Measurements from ENCODE around the gene HLA-DMA. TPM values are rescaled to one million over a fixed set of nuclear protein-coding genes. Genes with fewer than 3 reads are reported as not detected.
A peak's percentile ranks its signal among the peaks of the same experiment; 100 is the strongest.
"Not testable (repeated sequence)": the region's sequence is repeated elsewhere in the genome, so short reads cannot be mapped to it uniquely, and the experiment has no call there.

Gene HLA-DMA
- total RNA-seq, 2 experiments from 2014 or later = 54.0 to 54.3 TPM

- Mint-ChIP-seq H3K4me1 (peaks cover 66% of the 10 kb centered on the region), H3K4me3 (no peak overlapping the region), H3K27ac (no peak overlapping the region), H3K9me3 (no peaks in the 10 kb centered on the region), H3K36me3 (ENCODE audit: low read depth) (peaks cover 11% of the 10 kb centered on the region), H3K27me3 (no peaks in the 10 kb centered on the region)
- CTCF ChIA-PET = interaction anchor here (9.0 to 13.5 kb wide), 2 partner anchors 17 to 22 kb away, joined by 181 to 259 read pairs; partner anchors contain the start of gene BRD2
- DNase-seq = no peak
- POLR2A ChIA-PET = interaction anchor here (13.5 kb wide), 1 partner anchor 20 kb away, joined by 538 read pairs; the partner anchor contains the start of gene BRD2
Observed at GRCh38 chr6:32949113-32949512, 3.8 kb downstream of the HLA-DMA start.

- Mint-ChIP-seq H3K4me1 (peaks cover 63% of the 10 kb centered on the region), H3K27ac (no peak overlapping the region), H3K27me3 (no peaks in the 10 kb centered on the region), H3K9me3 (no peaks in the 10 kb centered on the region), H3K4me3 (no peak overlapping the region), H3K36me3 (ENCODE audit: low read depth) (peaks cover 11% of the 10 kb centered on the region)
- DNase-seq = peak; percentile 51
- ChIA-PET CTCF (interaction anchor here (0.7 to 13.5 kb wide), 8 partner anchors 9 to 79 kb away, joined by 3 to 259 read pairs (median 6); partner anchors contain the start of gene BRD2), POLR2A (interaction anchor here (0.9 to 13.5 kb wide), 5 partner anchors 14 to 365 kb away, joined by 3 to 538 read pairs (median 5); partner anchors contain the start of gene BRD2)
Observed at GRCh38 chr6:32947552-32948465, 5.1 kb downstream of the HLA-DMA start.

- peaks cover 63% of the 10 kb centered on the region for H3K4me1 Mint-ChIP-seq
- no peak overlapping the region for H3K27ac Mint-ChIP-seq
Observed at GRCh38 chr6:32946893-32947292, 6.0 kb downstream of the HLA-DMA start.

GRCh38 chr6:32945953-32946352 is 6.9 kb downstream of the HLA-DMA start:
- POLR2A ChIA-PET = no interaction called here
- H3K27ac Mint-ChIP-seq = no peak overlapping the region
- H3K4me3 Mint-ChIP-seq = no peak overlapping the region

More at GRCh38 chr6:32946893-32947292, 6.0 kb downstream of the HLA-DMA start:
- H3K36me3 Mint-ChIP-seq (ENCODE audit: low read depth) = peaks cover 11% of the 10 kb centered on the region
- DNase-seq = no peak
- H3K9me3 Mint-ChIP-seq = no peaks in the 10 kb centered on the region
- H3K27me3 Mint-ChIP-seq = no peaks in the 10 kb centered on the region
- CTCF ChIA-PET = interaction anchor here (0.9 to 13.5 kb wide), 7 partner anchors 8 to 78 kb away, joined by 3 to 259 read pairs (median 8); partner anchors contain the start of gene BRD2
- no peak overlapping the region for H3K4me3 Mint-ChIP-seq
- POLR2A ChIA-PET = interaction anchor here (1.2 to 13.5 kb wide), 2 partner anchors 22 to 38 kb away, joined by 3 to 538 read pairs; partner anchors contain the start of gene BRD2

GRCh38 chr6:32945108-32945760 is 7.7 kb downstream of the HLA-DMA start:
- ChIA-PET CTCF (interaction anchor here (1.1 to 8.6 kb wide), 6 partner anchors 9 to 59 kb away, joined by 4 to 136 read pairs (median 10); partner anchors contain the start of gene HLA-DMA), POLR2A (interaction anchor here (0.5 to 8.5 kb wide), 6 partner anchors 9 to 51 kb away, joined by 3 to 303 read pairs (median 6); partner anchors contain the start of genes BRD2 and HLA-DMA)
- H3K4me1 Mint-ChIP-seq = peaks cover 74% of the 10 kb centered on the region
- no peaks in the 10 kb centered on the region for H3K27me3 Mint-ChIP-seq
- H3K4me3 Mint-ChIP-seq = no peak overlapping the region
- H3K36me3 Mint-ChIP-seq (ENCODE audit: low read depth) = peaks cover 11% of the 10 kb centered on the region
- DNase-seq = no peak
- no peaks in the 10 kb centered on the region for H3K9me3 Mint-ChIP-seq
- H3K27ac Mint-ChIP-seq = peak overlapping the region; percentile 26

More at GRCh38 chr6:32945953-32946352, 6.9 kb downstream of the HLA-DMA start:
- H3K36me3 Mint-ChIP-seq (ENCODE audit: low read depth) = peaks cover 11% of the 10 kb centered on the region
- CTCF ChIA-PET = no interaction called here
- no peaks in the 10 kb centered on the region for H3K9me3 Mint-ChIP-seq
- no peak for DNase-seq
- no peaks in the 10 kb centered on the region for H3K27me3 Mint-ChIP-seq
- peaks cover 72% of the 10 kb centered on the region for H3K4me1 Mint-ChIP-seq

GRCh38 chr6:32943864-32944649 is 8.8 kb downstream of the HLA-DMA start:
- Mint-ChIP-seq H3K4me3 (peak overlapping the region; percentile 54), H3K9me3 (no peaks in the 10 kb centered on the region), H3K27me3 (no peaks in the 10 kb centered on the region), H3K4me1 (peaks cover 71% of the 10 kb centered on the region), H3K36me3 (ENCODE audit: low read depth) (peaks cover 4% of the 10 kb centered on the region), H3K27ac (peak overlapping the region; percentile 81)
- ChIA-PET CTCF (interaction anchor here (0.6 to 8.6 kb wide), 8 partner anchors 10 to 65 kb away, joined by 3 to 136 read pairs (median 5); partner anchors contain the start of gene HLA-DMA), POLR2A (interaction anchor here (0.5 to 8.5 kb wide), 8 partner anchors 8 to 99 kb away, joined by 3 to 303 read pairs (median 6); partner anchors contain the start of genes BRD2 and HLA-DMA)
- peak; percentile 37 for DNase-seq

- ChIA-PET CTCF (interaction anchor here (0.6 to 8.6 kb wide), 9 partner anchors 9 to 306 kb away, joined by 3 to 136 read pairs (median 12); partner anchors contain the start of genes BRD2, HLA-DMA and TAP2), POLR2A (interaction anchor here (1.2 to 8.5 kb wide), 9 partner anchors 8 to 104 kb away, joined by 5 to 303 read pairs (median 10); partner anchors contain the start of genes BRD2, HLA-DMA, PSMB8 and TAP2)
- H3K27ac Mint-ChIP-seq, DNase-seq, H3K4me3 Mint-ChIP-seq, H3K27me3 Mint-ChIP-seq, H3K9me3 Mint-ChIP-seq: not testable (repeated sequence)
- Mint-ChIP-seq H3K36me3 (ENCODE audit: low read depth) (peaks cover 11% of the 10 kb centered on the region), H3K4me1 (peaks cover 61% of the 10 kb centered on the region)
Observed at GRCh38 chr6:32942555-32943123, 10.3 kb downstream of the HLA-DMA start.

- DNase-seq = peak; percentile 63
- CTCF ChIA-PET = interaction anchor here (0.7 to 8.6 kb wide), 15 partner anchors 7 to 307 kb away, joined by 3 to 136 read pairs (median 6); partner anchors contain the start of genes BRD2, HLA-DMA, PSMB8 and TAP2
- no peaks in the 10 kb centered on the region for H3K9me3 Mint-ChIP-seq
- POLR2A ChIA-PET = interaction anchor here (0.7 to 8.5 kb wide), 16 partner anchors 8 to 132 kb away, joined by 3 to 303 read pairs (median 6); partner anchors contain the start of genes BRD2, HLA-DMA, HLA-DPA1 and PSMB8
- H3K4me1 Mint-ChIP-seq = peaks cover 59% of the 10 kb centered on the region
- H3K27ac Mint-ChIP-seq = peak overlapping the region; percentile 94
- peaks cover 20% of the 10 kb centered on the region for H3K36me3 Mint-ChIP-seq (ENCODE audit: low read depth)
- H3K4me3 Mint-ChIP-seq = peak overlapping the region; percentile 82
- H3K27me3 Mint-ChIP-seq = no peaks in the 10 kb centered on the region
Observed at GRCh38 chr6:32941214-32941768, 11.6 kb downstream of the HLA-DMA start.

GRCh38 chr6:32940656-32941213 is 12.2 kb downstream of the HLA-DMA start, which contains the start of gene HLA-DMB:
Gene HLA-DMB (minus strand): TSS chr6:32941028. CDS start chr6:32940807, 221 bp downstream.
- ChIA-PET CTCF (interaction anchor here (0.6 to 8.6 kb wide), 12 partner anchors 7 to 447 kb away, joined by 3 to 136 read pairs (median 8); partner anchors contain the start of genes BRD2, HLA-DMA, PSMB8 and TAP2), POLR2A (interaction anchor here (0.7 to 8.5 kb wide), 17 partner anchors 10 to 132 kb away, joined by 3 to 303 read pairs (median 5); partner anchors contain the start of genes BRD2, HLA-DMA, HLA-DPA1 and PSMB8)
- DNase-seq = peak; percentile 60
- H3K4me3 Mint-ChIP-seq = peak within 1 kb of the TSS; percentile 82
- no peaks in the 10 kb centered on the region for H3K9me3 Mint-ChIP-seq
- H3K27ac Mint-ChIP-seq = peak within 1 kb of the TSS; percentile 94
- no peaks in the 10 kb centered on the region for H3K27me3 Mint-ChIP-seq
- H3K36me3 Mint-ChIP-seq (ENCODE audit: low read depth) = peaks cover 23% of the 10 kb centered on the region
- peaks cover 59% of the 10 kb centered on the region for H3K4me1 Mint-ChIP-seq

GRCh38 chr6:32938494-32938893 is 14.4 kb downstream of the HLA-DMA start:
- CTCF ChIA-PET = interaction anchor here (1.3 to 8.6 kb wide), 3 partner anchors 9 to 46 kb away, joined by 4 to 136 read pairs (median 5); partner anchors contain the start of gene HLA-DMA
- no peak for DNase-seq
- POLR2A ChIA-PET = interaction anchor here (1.6 to 8.5 kb wide), 2 partner anchors 15 to 32 kb away, joined by 4 to 303 read pairs; partner anchors contain the start of genes BRD2 and HLA-DMA
- Mint-ChIP-seq H3K36me3 (ENCODE audit: low read depth) (peaks cover 23% of the 10 kb centered on the region), H3K27ac (no peak overlapping the region), H3K4me1 (peaks cover 43% of the 10 kb centered on the region), H3K4me3 (no peak overlapping the region), H3K27me3 (no peaks in the 10 kb centered on the region), H3K9me3 (no peaks in the 10 kb centered on the region)

All from activated CD4-positive, alpha-beta memory T cell treated with anti-CD3 and anti-CD28 coated beads, Interleukin-2, amount 10 ng/mL, durations not matched to agents 7 days and 5 days (primary cell).